Neutrophil (primary cell): Measurements from ENCODE around the gene UIMC1.

ENCODE experiments used
- H3K27ac ChIP-seq: fragments of 200-600 bp; sonication (generic); 2 replicates; pipeline ENCODE4 v1.5.1; 2016; ENCODE audit warnings: mild to moderate bottlenecking, moderate library complexity
- H3K27me3 ChIP-seq: fragments of 200-600 bp; sonication (generic); 2 replicates; pipeline ENCODE4 v1.6.0; 2016; ENCODE audit warnings: mild to moderate bottlenecking
- H3K36me3 ChIP-seq: fragments of 200-600 bp; sonication (generic); 2 replicates; pipeline ENCODE4 v1.5.1; 2017
- H3K4me1 ChIP-seq, 2 experiments: fragments of 200-600 bp in 1 of 2; sonication (generic) in 1 of 2; 1 replicate in 1 of 2; 2 replicates in 1 of 2; pipeline versions ENCODE4 v1.5.1 to v1.6.1; 2013 to 2016; ENCODE audit warnings: low read depth in 1 of 2, low read length in 1 of 2, mild to moderate bottlenecking in 1 of 2, moderate library complexity in 1 of 2; ENCODE audit not compliant: control insufficient read depth in 1 of 2, insufficient read depth in 1 of 2
- H3K4me3 ChIP-seq, 2 experiments: fragments of 200-600 bp in 1 of 2; sonication (generic) in 1 of 2; 1 replicate in 1 of 2; 2 replicates in 1 of 2; pipeline ENCODE4 v1.5.1; 2013 to 2016; ENCODE audit warnings: low read depth in 1 of 2, low read length in 1 of 2, mild to moderate bottlenecking in 1 of 2, moderate library complexity in 1 of 2
- H3K9me3 ChIP-seq: fragments of 200-600 bp; sonication (generic); 2 replicates; pipeline ENCODE4 v1.5.1; 2016
- TF ChIP-seq, protein P1 (sequence below): fragments of 200-600 bp; sonication (generic); IDR thresholded peaks from 2 replicates; pipeline ENCODE4 v1.5.1; 2016; ENCODE audit warnings: antibody characterized with exemption

The UIMC1 gene

DNA sequence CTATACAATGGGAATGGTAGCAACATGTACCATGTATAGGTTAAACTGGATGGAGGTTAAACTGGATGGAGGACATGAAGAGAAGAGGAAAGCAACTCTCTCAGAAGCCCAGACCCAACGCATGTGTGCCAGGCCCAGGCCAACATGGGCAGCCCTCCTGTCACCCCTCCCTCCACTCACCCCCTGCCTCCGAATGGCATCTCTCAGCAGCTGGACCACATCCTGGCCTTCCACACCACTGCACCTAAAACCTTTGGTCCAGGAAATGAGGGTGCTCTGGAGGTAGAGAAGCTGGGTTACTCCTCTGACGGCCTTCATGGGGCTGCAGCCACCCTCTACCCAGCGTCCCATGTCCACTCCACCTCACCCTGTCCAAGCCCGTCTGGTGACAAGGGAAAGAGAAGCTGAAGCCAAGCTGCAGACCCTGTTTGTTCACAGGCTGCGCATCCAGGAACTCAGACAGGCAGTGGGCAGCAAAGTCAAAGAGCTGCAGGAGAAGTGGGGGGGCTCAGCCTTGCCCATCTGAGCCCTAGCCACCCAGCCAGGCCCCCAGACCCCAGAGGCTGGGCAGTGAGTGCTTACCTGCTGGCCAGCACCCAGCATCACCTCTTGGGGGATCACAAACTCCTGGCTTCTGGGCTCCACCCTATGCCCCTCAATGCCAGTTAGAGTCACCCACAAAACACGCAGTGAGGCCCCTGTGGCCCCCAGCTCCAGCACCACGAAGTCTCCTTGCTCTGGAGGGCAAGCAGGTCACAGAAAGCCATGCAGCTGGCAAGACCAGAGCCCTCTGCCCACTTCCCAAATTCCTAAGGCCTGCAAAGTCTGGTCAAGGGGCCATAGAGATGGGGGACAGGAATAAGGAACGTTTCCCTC lies 115.9 kb downstream of the UIMC1 start:
- TF ChIP-seq, protein P1, sequence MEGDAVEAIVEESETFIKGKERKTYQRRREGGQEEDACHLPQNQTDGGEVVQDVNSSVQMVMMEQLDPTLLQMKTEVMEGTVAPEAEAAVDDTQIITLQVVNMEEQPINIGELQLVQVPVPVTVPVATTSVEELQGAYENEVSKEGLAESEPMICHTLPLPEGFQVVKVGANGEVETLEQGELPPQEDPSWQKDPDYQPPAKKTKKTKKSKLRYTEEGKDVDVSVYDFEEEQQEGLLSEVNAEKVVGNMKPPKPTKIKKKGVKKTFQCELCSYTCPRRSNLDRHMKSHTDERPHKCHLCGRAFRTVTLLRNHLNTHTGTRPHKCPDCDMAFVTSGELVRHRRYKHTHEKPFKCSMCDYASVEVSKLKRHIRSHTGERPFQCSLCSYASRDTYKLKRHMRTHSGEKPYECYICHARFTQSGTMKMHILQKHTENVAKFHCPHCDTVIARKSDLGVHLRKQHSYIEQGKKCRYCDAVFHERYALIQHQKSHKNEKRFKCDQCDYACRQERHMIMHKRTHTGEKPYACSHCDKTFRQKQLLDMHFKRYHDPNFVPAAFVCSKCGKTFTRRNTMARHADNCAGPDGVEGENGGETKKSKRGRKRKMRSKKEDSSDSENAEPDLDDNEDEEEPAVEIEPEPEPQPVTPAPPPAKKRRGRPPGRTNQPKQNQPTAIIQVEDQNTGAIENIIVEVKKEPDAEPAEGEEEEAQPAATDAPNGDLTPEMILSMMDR, result no peak
- H3K4me3 ChIP-seq, result no peak overlapping the region
- H3K27me3 ChIP-seq, result no peaks in the 10 kb centered on the region
- peaks cover 82% of the 10 kb centered on the region for H3K36me3 ChIP-seq
- H3K9me3 ChIP-seq, result no peaks in the 10 kb centered on the region
- H3K4me1 ChIP-seq, result peaks cover 63 to 68% of the 10 kb centered on the region in 2 experiments
- H3K27ac ChIP-seq, result peak overlapping the region; percentile 88

DNA sequence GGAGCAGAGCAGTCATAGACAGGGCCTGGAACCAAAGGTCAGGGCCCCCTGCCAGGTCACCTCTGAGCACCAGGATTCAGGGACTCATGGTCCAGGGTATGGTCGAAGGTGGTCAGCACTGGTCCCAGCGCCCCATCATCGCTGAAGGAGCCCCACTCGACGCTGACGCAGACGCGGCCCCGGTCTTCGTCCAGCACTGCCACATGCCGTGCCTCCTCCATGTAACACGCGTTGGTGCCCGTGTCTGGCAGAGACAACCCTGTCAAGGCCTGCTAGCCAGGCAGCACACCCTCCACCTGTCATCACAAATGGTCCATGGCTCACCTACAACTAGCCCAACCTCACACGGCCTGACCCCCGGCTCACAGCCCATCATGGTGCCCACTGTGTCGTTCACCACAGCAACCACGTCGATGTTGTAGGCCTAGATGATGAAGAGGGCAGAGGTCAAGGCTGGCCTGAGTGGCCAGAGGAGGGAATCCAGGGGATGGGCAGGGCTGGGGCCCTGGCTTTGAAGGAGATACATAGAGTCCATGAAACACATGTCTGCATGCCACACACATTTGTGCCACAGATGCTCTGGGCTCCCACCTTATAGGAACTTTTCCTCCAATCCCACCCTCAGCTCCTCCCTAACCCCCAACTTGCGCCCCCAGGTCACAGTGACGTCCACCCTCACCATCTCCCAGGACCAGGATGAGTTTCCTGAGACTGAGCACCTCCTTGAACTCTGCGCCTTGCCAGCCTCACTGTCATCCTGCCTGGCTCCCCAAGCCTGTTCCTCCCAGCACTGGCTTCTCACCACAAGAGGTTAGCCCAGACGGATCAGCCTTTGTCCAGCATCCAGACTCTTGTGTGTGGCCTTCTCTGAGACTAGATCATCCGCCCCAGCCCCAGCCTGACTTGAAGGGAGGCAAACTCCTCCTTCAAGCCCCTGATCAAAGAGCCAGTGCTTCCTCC lies 117.0 kb downstream of the UIMC1 start:
- peaks cover 93% of the 10 kb centered on the region for H3K36me3 ChIP-seq
- no peaks in the 10 kb centered on the region for H3K9me3 ChIP-seq
- TF ChIP-seq, protein P1, result no peak
- no peaks in the 10 kb centered on the region for H3K27me3 ChIP-seq
- no peak overlapping the region for H3K4me3 ChIP-seq
- peak overlapping the region; percentile 88 for H3K27ac ChIP-seq
- peaks cover 62 to 68% of the 10 kb centered on the region in 2 experiments for H3K4me1 ChIP-seq

DNA sequence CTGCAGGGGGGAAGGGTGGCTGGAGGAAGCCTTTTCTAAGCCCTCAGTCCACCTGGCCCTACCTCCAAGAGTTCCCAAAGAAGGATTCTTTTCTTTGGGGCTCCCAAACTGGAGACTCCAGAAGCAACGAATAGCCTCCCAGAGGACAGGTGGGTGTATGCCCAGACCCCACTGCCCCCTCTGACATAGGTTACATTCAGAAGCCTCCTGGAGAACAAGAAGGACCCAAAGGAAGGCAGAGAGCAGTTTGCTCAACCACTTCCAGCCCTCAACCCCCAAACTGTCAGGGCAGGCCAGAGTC lies 117.8 kb downstream of the UIMC1 start:
- Histone ChIP-seq H3K27ac (peak overlapping the region; percentile 88), H3K4me1 (peaks cover 54 to 60% of the 10 kb centered on the region in 2 experiments), H3K36me3 (peaks cover 95% of the 10 kb centered on the region), H3K9me3 (no peaks in the 10 kb centered on the region), H3K27me3 (no peaks in the 10 kb centered on the region), H3K4me3 (no peak overlapping the region)
- TF ChIP-seq, protein P1, result no peak

DNA sequence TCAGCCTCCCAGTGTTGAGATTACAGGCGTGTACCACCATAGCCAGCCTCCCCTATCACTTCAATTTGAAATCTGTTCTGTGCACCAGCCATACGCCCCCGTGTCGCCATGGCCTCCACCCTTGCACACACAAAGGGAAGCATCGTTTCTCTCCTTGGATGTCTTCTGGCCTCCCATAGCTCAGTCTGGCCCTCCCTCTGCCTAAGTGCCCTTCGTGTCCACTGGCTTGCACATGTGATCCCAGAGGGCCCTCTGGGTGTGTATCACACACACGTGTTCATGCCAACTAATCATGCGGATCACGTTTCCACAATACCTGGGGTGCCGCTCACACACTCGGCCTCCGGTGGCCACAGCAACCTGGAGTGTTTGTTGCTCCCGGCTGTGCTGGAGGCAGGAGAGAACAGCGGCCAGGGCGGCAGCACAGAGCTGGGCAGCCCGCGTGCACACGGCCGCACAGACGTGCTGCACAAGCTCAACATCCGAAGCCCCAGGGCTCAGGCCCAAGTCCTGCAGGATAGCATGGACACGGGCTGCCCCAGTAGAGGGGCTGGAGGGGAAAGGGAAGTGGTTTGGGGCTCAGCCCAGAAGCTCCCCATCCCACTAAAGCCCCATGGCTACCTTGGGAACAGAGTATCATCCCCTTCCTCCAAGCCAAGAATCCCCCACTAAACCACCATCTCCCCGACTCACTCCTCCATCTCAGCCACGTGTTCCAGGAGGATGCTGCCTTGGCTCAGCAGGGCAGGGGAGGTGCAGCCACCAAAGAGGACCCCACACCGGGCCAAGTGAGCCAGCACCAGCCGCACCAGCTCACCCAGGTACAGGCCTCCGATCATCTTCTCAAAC lies 118.3 kb downstream of the UIMC1 start:
- H3K4me3 ChIP-seq, result no peak overlapping the region
- TF ChIP-seq, protein P1, result no peak
- H3K36me3 ChIP-seq, result peaks cover 96% of the 10 kb centered on the region
- no peaks in the 10 kb centered on the region for H3K27me3 ChIP-seq
- no peaks in the 10 kb centered on the region for H3K9me3 ChIP-seq
- H3K27ac ChIP-seq, result peak overlapping the region; percentile 88
- peaks cover 48 to 54% of the 10 kb centered on the region in 2 experiments for H3K4me1 ChIP-seq

DNA sequence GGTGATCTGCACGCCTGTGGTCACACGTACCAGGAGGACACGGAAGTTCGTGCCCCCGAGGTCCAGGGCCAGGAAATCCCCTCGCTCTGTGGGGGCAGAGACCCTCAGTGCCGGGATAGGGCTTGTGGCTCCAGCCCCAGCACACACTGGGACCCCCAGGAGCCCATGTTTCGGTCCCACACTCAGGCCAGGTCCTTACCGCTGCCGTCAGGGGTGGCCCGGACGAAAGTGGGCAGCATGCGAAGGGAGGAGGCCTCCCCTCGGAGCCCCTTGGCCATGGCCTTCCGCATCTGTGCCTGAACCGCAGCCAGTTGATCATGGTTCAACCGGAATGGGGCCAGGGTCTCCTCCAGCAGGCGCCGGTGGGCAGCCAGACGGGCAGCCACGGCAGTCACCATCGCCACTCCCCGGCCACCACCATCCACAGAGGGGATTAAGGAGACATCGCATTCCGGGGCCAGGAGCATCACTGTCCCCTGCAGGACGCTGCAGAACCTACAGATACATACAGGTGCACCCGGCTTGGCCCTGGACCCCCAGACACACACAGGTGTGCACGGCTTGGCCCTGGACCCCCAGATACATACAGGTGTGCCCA lies 119.2 kb downstream of the UIMC1 start:
- Histone ChIP-seq H3K9me3 (no peaks in the 10 kb centered on the region), H3K27me3 (no peaks in the 10 kb centered on the region)

More for the DNA sequence above, 119.2 kb downstream of the UIMC1 start:
- TF ChIP-seq, protein P1, result no peak
- Histone ChIP-seq H3K36me3 (peaks cover 96% of the 10 kb centered on the region), H3K4me1 (peaks cover 39 to 46% of the 10 kb centered on the region in 2 experiments), H3K27ac (peak overlapping the region; percentile 88), H3K4me3 (no peak overlapping the region)
